GM21619 (cell line): ENCODE measurements around the gene TBC1D16.

Source experiments
- ATAC-seq: cut with Tn5 transposase; IDR thresholded peaks from one replicate; pipeline ENCODE4 v1.9.1; 2021; ENCODE audit not compliant: unreplicated experiment

Gene TBC1D16

GRCh38 chr17:79988185-79988971, 47.3 kb downstream of the TBC1D16 start:
- ATAC-seq: no peak

GRCh38 chr17:79987935-79988184, 47.8 kb downstream of the TBC1D16 start:
- ATAC-seq: no peak

GRCh38 chr17:79987187-79987934, 48.3 kb downstream of the TBC1D16 start:
- ATAC-seq: no peak

- no peak for ATAC-seq
Measured at GRCh38 chr17:79986411-79987186, 49.1 kb downstream of the TBC1D16 start.

GRCh38 chr17:79985943-79986391, 49.7 kb downstream of the TBC1D16 start:
- ATAC-seq: no peak

- no peak for ATAC-seq
Measured at GRCh38 chr17:79985361-79985942, 50.2 kb downstream of the TBC1D16 start.

DNA sequence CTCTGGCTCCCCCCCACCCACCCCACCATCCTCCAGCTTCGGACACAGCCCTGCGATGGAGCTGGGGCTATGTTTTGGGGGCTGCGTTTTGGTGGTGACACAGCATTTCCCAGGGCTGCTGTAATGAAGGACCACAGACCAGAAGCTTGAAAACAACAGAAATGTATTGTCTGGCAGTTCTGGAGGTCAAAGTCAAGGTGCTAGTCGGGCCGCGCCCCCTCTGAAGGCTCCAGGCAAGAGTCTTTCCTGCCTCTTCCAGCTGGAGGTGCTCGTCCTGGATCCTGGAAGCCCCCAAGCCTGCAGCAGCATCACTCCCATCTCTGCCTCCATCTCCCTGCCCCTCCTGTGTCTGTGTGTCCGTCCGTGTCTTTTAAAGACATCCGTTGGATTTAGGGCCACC, 50.8 kb downstream of the TBC1D16 start:
- no peak for ATAC-seq

DNA sequence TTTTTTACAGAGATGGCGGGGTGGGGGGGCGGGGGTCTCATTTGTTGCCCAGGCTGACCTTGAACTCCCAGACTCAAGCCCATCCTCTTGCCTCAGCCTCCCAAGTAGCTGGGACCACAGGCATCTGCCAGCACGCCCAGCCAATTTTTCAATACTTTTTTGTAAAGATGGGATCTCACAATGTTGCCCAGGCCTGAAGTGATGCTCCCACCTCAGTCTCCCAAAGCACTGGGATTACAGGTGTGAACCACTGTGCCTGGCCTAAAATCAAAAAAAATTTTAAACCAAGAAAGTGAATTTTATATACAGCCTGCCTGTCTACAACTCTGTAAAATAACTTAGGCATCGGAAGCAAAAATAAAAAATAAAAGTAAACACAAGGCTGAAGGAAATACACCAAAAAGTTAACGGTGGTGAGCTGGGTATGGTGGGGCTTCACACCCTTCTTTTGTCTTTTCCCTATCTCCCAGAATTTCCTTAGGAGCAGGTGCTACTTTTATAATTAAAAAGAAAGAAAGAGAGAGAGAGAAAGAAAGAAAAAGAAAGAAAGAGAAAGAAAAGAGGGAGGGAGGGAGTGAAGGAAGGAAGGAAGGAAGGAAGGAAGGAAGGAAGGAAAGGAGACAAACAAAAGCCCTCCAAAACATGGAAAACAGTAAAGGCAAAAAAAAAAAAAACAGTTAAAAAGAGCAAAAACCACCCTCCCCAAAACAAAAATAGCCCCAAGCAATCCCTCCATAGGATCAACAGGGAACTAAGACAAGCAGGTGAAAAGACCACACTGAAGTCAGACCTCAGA, 51.4 kb downstream of the TBC1D16 start:
- ATAC-seq: no peak

GRCh38 chr17:79983456-79983855, 52.2 kb downstream of the TBC1D16 start:
- no peak for ATAC-seq

DNA sequence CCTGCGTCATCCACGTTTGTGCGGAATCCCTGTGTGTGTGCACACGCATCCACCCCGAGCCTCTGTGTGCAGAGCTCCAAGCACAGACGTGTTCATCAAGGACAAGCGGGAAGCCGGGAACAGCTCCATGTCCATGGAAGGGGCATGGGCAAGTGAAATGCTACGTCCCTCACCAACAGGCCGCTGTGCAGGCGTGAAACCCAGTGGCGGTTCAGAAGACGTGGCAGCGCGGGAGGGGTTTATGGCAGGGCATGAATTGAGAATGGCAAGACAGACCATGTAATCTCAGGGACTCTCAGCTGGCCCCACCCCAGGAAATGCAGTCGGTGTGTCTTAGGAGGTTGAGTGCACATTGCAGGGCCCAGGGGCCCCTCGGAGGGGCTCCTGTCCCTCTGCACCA, 52.7 kb downstream of the TBC1D16 start:
- no peak for ATAC-seq

- ATAC-seq: no peak
Measured at GRCh38 chr17:79981661-79982101, 54.0 kb downstream of the TBC1D16 start.

GRCh38 chr17:79981090-79981489, 54.6 kb downstream of the TBC1D16 start:
- ATAC-seq: no peak

GRCh38 chr17:79980246-79981043, 55.2 kb downstream of the TBC1D16 start:
- no peak for ATAC-seq

DNA sequence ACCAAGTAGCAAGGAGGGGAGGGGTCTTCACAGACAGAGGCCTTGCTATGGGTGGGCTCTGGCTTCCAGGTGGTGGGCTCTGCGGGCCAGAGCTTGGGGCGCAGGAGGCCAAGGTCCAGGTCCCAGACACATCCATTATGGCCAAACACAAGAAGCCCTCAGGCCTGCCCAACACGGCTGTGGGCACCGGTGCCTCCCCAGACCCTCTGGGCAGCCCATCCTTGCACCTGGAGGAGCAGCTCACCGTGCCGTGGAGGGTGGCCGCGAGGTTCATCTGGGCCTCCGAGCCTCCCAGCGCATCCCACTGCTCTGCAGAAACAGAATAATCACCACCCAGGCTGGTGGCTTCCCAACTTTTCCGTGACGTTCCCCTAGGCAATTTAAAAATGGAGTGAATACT, 55.9 kb downstream of the TBC1D16 start:
- no peak for ATAC-seq

GRCh38 chr17:79979221-79979741, 56.4 kb downstream of the TBC1D16 start:
- ATAC-seq: no peak

DNA sequence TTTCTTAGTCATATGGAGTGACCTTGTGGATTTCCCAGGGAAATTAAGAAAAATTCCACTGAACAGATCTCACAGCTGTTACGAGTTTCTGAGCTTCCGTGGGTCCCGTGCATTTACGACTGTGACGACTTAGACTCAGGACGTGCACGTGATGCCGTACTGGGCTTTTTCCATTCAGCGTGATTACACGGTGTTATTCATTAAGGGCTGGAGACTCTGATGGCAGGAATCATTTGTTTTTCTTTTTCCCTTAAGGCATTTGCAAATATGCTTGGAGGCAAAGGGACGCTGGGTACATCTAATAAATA, 57.2 kb downstream of the TBC1D16 start:
- ATAC-seq: no peak

DNA sequence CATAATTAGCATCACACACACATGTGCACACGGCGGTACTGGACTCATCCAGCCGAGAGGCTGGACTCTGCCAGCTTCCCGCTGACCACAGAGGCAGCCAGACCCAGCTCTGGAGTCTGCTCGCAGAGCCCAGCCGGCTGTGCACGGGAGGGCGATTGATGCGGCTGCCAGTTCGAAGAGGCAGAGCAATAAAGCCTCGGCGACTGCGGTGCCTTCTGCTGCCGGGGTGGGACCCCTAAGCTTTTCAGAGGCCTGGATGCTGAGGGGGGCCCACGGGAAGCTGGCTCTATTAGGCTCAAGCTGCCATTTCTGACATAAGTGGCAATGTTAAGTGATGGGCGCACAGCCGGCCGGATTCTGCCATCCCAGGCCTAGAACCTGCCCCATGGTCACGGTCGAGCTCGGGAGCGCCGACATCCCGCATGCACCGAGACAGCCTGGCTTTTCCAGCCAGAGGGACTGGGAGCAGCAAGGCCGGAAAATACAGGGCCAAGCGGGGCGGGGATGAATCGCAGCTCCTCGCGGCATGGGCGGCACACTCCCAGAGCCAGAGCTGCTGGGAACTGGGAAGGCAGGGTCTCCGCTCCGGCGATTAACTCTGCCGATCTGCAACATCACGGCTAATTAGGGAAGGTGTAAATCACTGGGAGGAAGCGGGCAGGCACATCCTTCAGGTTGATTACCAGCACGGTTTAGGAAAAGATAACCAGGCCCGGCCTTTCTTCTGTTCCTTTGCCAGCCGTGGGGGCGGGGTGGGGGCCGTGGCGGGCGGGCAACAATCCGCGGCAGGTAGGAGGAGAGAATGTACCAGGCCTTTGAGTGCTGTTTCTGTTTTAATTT, 57.7 kb downstream of the TBC1D16 start:
- no peak for ATAC-seq

GRCh38 chr17:79977161-79977631, 58.5 kb downstream of the TBC1D16 start:
- ATAC-seq: no peak

- ATAC-seq: no peak
Measured at GRCh38 chr17:79976451-79976850, 59.2 kb downstream of the TBC1D16 start.
